Peyer's patch (tissue), 4 donors: ENCODE measurements around the gene MLH3.

Experiments used
- POLR2A ChIP-seq, 2 donors: fragments of 450-650 bp; IDR thresholded peaks; one replicate each; pipeline ENCODE4 v1.5.1; 2017; ENCODE audit warnings: antibody characterized with exemption in 2 of 2, mild to moderate bottlenecking in 2 of 2, moderate library complexity in 2 of 2
- TF ChIP-seq, protein P1 (sequence below), 6 experiments: fragments of 450-650 bp in 4 of 6; fragments of 200-600 bp in 2 of 6; sonication (generic) in 1 of 6; IDR thresholded peaks; one replicate each; pipeline ENCODE4 v1.5.1; 2017 to 2019; ENCODE audit warnings: antibody characterized with exemption in 6 of 6, mild to moderate bottlenecking in 3 of 6, moderate library complexity in 1 of 6

DNA sequence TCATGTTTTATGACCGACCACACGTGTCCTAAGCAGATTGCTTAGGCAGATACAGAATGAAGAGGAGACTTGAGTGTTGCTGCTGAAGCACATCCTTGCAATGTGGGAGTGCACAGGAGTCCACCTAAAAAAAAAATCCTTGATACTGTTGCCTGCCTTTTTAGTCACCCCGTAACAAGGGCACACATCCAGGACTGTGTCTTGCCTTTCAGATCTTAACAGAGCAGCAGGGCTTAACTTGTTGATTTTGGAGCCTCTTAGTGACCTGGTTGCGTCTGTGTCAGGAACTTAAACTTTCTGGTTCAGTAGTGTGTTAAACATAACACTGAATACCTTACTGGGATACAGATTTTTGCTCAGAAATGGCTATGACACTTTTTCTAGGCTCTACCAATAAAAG is 42.1 kb downstream of the MLH3 start:
- TF ChIP-seq, protein P1, sequence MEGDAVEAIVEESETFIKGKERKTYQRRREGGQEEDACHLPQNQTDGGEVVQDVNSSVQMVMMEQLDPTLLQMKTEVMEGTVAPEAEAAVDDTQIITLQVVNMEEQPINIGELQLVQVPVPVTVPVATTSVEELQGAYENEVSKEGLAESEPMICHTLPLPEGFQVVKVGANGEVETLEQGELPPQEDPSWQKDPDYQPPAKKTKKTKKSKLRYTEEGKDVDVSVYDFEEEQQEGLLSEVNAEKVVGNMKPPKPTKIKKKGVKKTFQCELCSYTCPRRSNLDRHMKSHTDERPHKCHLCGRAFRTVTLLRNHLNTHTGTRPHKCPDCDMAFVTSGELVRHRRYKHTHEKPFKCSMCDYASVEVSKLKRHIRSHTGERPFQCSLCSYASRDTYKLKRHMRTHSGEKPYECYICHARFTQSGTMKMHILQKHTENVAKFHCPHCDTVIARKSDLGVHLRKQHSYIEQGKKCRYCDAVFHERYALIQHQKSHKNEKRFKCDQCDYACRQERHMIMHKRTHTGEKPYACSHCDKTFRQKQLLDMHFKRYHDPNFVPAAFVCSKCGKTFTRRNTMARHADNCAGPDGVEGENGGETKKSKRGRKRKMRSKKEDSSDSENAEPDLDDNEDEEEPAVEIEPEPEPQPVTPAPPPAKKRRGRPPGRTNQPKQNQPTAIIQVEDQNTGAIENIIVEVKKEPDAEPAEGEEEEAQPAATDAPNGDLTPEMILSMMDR (IDR thresholded peaks at IDR 0.05), result no peak
- no peak for TF ChIP-seq POLR2A (IDR thresholded peaks at IDR 0.05)
